ENCODE data around the gene THRSP.

Gene THRSP

GRCh38 chr11:78100676-78101472, 37.2 kb downstream of the THRSP start:
- TF ChIP-seq CTCF (IDR thresholded peaks at IDR 0.05) = no peak

GRCh38 chr11:78109081-78110015, 45.7 kb downstream of the THRSP start:
- no peak for TF ChIP-seq CTCF (IDR thresholded peaks at IDR 0.05)

DNA sequence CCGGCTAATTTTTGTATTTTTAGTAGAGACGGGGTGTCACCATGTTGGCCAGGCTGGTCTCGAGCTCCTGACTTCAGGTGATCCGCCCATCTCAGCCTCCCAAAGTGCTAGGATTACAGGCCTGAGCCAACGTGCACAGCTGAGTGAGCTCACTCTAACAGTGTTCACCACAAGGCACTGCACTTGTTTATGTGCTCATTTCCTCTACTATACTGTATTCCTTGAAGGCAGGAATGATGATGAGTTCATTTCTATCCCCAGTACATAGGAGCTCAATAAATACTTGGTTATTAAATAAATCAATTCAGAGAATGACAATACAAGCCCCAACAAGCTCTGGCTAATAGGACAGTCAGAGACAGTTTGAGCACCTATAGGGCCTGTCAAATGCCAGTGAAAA, 46.7 kb downstream of the THRSP start:
- no peak for TF ChIP-seq CTCF (IDR thresholded peaks at IDR 0.05)

- no peak for TF ChIP-seq CTCF (IDR thresholded peaks at IDR 0.05)
Observed at GRCh38 chr11:78110830-78111229, 47.2 kb downstream of the THRSP start.

DNA sequence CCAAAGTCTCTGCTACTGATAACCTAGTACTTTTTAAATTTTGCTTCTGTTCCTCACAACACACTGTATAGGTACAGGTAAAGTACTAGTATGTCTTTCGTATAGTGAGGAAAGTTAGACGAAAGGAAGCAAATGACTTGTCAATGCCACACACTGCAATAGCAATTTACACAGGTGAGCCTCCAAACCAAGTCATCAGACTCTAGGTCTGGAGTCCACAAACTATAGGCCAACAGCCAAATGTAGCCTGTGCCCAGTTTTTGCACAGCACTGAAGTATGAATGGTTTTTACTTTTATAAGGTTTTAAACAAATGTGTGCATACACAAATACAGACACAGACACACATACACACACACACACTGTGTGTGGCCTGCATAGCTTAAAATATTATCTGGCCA, 47.6 kb downstream of the THRSP start:
- no peak for TF ChIP-seq CTCF (IDR thresholded peaks at IDR 0.05)

DNA sequence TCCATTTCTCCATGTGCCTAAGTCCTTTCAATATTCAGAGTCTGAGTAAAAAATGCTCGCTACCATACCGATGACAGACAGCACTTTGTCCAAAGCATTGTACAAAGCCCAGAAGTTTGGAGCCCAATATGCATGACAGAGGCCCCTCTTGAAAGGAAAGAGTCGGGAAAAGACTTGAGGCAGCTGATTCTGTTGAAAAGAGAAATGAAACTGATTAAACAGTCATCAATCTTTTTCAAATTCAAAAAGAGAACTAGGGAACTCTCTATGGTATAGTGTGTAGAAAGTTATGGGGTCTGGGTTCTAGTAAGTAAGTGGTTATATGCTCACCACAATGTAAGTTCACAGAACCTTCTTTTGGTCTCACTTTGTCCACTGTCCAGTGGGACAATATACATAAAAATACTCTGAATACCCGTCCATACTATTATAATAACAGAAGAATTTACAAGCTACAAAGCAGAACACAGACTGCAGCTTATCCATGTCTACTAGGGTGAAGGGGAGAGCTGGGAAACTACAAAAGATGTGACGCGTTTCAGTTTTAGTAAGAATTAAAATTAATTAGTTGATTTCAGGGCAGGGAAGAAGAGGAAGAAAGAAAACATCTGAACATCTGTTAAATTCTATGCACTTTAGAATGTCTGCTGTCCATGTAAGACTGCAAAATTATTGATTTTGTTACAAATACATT, 49.1 kb downstream of the THRSP start:
- no peak for TF ChIP-seq CTCF (IDR thresholded peaks at IDR 0.05)

Data from LNCAP (cell line).